Stimulated activated CD4-positive, alpha-beta T cell treated with anti-CD3 and anti-CD28 coated beads, Interleukin-15, amount 100 ng/mL, for 48 hours (primary cell): ENCODE measurements around the gene DYSF.

ENCODE experiments used
- DNase-seq, 2 donors: peaks; one replicate each; pipeline ENCODE4 v3.0.0-alpha.2; 2020; ENCODE audit warnings: low read depth in 2 of 2

The DYSF gene

DNA sequence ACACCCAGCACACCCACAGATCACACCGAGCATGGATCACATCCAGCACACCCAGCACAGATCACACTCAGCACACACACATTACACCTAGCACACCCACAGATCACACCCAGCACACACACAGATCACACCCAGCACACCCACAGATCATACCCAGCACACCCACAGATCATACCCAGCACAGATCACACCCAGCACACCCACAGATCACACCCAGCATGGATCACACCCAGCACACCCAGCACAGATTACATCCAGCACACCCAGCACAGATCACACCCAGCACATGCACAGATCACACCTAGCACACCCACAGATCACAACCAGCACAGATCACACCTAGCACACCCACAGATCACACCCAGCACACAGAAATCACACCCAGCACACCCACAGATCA, 118.6 kb downstream of the DYSF start:
- DNase-seq = no peak

DNA sequence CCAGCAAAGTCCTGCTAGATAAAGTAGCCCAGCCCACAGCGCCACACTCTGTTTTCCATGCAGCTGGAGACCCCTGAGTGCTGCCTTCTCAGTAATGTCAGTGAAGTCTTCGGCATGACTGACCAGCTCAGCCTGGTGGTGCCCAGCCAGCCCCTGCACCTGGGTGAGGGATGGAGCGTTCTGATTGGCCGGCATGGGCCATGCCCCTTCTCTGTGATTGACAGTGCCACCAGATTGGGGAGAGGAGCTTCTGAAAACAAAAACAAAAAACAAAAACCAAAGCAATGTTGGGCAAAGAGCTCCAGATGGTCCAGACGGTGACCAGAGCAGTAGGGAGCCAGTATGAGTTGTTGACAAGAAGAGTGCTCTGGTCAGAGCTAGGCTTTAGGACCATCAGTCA, 122.6 kb downstream of the DYSF start:
- DNase-seq = no peak

DNA sequence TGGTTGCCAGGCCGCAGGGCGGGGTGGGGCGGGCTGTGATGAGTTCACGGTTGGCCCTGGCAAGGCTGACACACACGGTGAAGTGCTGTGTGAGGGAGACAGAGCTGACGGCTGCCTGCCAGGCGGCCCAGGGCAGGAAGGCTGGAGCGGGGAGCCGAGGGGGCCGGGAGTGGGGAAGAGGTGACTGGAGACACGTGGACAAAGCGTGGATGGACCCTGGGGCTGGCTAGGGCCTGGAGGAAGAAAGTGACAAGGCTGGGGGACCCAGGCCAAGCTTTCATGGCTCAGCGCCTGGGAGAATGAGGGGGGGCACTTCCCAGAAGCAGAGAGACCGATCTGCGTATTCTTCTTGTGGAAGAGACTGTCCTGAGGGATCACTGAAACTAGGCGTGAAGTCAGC, 123.2 kb downstream of the DYSF start:
- DNase-seq = no peak

DNA sequence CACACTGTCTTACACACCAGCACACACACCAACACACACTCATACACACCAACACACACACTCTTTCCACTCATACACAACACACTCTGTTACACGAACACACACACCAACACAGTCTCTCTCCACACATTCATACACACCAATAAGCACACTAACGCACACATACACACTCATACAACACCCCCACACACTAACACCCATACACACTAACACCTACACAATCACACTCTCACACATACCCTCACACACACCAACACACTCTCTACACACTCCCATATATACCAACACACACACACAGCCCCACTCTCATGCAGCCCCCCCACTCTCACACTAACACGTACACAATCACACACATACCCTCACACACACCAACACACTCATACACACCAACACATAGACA, 123.8 kb downstream of the DYSF start:
- no peak for DNase-seq

DNA sequence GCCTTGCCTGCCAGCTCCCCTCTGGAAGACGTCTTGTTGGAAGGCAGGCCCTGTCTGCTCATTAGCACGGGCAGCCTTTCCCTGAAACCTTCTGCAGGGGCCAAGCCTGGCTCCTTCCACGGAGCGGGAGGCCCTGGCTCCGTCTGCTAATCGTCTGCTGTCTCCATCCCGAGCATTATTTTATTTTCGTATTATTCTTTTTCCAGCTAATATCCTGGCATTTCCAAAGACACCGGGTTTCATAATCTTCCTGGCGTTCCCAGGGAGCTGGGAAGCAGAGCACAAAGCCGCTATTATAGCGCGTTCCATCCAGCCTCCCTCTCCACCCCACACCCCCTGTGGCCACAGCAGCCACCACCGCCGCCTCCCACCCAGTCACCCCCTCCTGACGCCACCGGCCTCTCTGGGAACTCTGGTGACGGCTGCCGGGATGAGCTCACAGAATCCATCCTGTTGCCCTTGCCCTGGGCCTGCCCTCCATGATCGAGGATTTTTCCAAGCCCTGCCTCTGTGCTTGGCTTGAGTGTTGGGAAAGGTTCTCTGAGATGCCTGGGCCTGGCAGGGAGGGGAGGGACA, 125.5 kb downstream of the DYSF start:
- DNase-seq = no peak

DNA sequence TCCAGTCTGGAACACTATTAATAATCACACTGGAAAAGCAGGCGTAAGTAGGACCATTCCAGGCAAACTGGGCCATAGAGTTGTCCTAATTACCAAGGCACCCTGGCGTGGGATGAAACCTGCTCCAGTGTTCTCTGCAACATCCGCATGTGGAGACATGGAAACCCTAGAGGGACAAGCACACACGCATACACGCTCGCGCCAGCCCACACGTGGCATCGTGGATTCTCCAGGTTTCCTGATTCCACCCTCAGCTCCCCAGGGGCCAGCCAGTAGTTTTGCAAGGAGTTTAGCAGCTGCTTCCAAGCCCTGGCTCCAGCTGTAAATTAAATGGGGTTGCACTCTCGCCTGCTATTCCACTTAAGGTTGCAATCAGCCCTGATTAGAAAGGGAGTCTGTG, 127.7 kb downstream of the DYSF start:
- DNase-seq = no peak

DNA sequence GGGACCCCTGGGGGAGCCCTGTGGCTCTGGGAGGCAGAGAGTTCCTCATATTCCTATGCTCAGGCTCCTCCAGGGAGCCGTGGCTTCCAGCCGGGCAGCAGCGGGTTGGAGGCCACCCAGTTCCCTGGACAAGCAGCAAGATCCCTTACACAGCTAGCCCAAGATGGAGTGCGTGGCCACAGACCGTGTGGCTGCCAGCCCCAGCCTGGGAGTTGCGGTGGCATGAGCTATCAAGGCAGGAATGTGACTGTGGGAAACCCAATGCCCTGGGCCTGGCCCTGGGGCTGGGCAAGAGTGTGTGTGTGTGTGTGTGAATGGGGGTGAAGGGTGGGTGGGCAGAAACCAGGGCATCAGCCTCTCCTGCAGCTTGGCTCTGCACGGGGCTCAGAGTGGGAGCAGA, 130.5 kb downstream of the DYSF start:
- DNase-seq = no peak

DNA sequence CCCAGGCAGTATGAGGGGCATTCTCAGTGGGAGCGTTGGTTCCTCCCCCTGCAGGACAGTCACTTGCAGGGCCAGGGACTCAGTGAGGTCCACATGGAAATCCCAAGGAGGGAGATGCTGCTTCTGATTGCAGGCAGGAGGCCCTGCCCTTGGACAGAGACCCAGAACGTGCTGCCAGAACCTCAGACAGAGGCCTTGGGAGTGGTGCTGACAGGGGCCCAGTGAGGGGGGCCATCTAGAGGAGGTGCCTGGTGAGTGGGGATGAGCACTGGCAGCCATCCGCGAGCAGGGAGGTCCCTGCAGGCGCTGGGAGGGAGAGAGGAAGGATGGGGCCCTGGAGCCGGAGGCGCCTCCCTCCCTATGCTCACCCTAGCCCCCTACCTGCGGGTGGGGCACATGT, 133.1 kb downstream of the DYSF start:
- DNase-seq = no peak

DNA sequence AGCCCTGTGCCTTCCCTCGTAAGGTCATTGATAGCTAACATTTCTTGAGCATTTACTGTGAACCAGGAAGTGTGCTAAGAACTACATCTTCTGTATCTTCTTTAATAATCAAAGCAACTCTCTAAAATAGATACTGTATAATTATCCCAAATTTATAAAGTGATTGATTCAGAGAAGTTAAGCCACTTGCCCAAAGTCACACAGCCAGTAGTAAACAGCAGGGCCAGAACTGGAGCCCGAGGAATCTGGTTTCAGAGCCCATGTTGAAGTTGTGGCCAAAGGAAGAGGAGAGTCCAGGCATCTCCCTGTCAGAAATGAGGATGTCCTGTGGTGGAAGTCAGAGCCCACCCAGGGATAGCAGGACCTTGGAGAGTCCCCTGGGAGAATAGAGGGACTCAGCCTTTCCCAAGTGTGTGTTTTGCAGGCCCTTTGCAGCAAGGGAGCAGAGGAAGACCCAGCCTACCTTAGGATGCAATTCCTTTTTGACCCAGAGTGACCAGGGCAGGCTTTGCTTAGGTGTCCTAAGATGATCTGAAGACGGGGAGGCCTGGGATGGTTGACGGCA, 134.2 kb downstream of the DYSF start:
- DNase-seq = no peak

DNA sequence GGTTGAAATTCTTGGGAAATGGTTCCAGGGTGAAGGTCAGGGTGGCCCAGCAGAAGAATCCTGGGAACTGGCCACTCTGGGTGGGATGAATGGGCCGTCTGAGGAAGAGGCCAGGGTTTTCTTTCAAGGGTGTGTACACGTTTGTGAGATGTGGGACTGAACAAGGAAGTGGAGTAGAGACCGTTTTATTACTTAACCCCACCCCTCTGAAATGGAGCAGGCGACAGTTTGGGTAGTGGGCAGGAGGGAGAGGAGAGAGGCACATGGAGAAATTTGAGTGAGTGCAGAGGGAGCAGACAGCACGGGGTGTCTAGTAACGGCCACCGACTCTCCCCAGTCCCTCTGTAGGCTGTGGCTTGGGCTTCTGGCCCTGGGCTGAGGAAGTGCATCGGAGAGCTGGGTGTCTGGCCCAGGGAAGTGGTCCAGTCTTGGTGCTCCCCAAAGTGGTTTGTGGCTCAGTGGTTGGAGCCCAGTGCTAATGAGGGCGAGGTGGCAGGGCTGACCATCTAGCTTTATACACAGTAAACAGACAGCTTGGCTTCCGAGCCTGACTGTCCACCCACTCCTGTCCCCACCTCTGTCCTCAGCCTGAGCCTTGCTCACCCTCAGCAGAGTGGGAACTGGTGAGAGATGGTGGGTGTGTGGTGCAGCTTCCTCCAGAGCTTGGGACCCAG, 135.3 kb downstream of the DYSF start:
- no peak for DNase-seq

DNA sequence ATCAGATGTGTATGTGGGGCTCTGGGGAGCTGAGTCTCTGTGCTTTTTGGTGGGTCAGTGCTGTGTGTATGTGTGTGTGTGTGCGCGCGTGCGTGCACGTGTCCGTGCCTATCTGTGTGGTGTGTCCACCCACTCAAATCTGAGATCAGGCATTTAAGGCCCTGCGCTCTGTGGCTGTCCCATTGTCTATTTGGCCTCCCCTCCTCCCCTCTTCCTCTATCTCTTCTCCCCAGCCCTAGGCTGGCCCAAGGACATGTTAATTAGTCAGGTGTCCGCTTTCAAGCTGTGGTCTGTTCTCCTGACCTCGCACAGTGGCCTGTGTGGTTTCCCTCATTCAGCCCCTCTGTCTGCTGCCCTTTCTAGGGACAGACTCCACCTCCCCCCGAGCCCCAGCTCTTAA, 136.4 kb downstream of the DYSF start:
- no peak for DNase-seq

DNA sequence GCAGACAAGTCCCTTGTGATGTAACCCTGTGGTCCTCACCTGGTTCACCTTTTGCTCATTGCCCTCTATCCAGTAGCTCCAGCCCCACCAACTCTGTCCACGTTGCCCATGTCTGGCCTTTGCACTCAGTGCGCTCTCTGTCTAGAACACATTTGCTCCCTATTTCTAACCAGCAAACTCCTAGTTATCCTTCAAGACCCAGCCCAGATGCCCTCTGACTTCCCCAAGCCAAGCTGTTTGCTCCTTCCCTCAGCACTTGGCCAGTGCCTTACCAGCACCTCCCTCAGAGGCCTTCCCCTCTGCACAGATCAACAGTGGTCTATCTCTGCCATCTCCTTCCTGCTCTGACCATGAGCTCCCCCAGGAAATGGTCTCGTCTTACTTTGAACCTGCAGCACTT, 137.7 kb downstream of the DYSF start:
- no peak for DNase-seq

DNA sequence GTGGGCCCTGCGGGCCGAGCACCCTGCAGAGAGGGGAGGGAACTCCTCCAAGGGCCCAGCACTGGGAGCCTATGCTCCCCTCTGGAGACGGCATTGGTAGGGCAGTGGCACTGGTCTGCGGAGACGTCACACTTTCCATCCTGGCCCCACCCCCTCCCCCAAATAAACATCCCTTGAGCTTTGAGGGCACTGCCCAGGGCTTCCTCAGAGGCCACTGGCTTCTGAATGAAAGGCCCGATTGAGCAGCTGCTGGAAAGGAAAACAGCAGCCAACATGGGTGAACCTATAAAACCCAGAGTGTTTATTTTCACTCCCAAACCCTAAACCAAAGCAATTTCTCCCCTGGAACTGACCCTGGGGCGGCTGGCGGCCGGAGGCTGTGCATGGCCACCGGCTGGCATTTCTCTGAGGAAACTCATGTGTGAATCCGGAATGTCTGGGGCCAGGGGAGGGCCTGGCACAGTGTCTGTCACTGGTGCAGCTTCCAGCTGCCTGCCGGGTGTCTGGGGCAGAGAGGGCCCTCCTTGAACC, 138.9 kb downstream of the DYSF start:
- DNase-seq = no peak

DNA sequence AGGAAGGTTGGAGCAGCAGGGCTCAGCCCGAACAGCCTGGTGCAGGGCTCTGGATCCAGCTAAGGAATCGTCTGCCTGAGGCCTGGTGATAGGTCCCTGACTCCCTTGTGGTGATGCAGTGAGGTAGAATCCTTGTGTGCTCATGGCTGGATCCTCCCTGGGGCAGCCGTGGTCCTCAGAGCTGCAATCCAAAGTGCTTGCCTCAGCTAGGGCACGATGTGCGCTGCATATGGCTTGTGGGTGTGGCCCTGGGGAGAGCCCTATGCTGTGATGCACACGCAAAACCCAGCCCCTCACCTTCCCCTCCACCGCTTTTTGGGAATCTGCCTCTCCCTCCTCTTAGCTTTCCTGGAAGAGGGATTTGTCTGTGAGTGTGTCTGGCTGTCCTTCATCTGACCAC, 142.2 kb downstream of the DYSF start:
- no peak for DNase-seq

DNA sequence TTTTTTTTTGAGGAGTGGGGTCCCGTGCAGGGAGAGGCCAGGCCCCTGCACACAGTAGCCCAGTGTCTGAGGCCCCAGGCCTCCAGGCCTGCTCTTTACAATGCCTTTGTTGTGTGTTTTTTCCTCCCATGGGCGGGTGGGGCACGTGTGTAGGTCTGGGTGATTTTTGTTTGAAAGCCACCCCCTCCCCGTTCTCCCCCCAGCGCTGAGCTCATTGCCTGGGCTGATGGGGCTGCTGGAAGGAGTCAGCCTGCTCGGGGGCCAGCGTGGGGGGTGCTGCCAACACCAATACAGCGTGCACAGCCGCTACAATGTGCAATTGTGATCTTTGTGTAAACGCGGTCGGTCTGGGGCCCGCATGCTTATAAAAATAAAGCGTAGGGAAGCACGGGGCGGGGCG, 142.7 kb downstream of the DYSF start:
- no peak for DNase-seq

DNA sequence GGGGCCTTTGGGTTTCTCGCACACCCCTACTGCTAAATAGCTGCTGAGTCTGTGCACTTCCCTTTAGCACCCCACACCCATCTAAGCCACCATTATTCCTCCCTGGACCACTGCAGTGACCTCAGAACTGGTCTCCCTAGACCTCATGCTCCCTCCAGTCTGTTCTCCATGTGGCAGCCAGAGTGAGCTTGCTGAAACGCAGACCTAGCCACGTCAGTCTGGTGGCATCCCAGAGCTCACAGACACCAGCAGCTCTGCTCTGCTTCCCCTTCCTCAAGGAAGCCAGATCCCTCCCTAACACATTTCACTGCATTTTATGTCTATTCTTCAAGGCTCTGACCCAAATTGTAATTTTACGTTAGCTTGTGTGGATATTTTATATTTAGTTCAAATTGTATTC, 144.4 kb downstream of the DYSF start:
- DNase-seq = no peak

DNA sequence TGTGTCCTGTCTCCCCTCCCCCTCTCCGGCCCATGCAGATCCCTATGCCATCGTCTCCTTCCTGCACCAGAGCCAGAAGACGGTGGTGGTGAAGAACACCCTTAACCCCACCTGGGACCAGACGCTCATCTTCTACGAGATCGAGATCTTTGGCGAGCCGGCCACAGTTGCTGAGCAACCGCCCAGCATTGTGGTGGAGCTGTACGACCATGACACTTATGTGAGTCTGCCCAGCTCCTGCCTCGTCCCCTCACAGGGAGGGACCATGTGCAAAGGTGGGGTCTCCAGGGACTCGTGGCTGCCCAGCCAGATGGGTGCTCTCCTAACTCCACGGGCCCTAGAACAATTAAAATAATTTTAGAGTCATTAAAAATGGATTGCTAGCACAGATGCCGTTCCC, 145.2 kb downstream of the DYSF start:
- DNase-seq = no peak

DNA sequence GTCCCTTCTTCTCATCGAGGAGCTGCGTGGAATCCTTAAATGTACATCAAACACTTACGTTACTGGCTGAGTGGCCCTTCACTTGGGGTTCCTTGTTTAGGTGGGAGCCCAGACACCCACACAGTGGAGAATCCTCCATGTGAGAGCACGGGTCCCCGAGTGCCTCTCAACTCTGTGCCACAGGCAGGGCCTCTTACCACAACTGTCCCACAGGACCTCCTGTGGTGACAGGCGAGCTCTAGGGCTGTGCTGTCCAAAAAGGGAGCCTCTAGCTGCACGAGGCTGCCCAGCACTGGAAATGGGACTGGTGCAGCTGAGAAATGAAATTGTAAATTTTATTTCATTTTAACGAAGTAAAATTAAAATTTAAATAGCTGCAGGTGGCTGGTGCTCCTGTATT, 145.7 kb downstream of the DYSF start:
- DNase-seq = no peak

DNA sequence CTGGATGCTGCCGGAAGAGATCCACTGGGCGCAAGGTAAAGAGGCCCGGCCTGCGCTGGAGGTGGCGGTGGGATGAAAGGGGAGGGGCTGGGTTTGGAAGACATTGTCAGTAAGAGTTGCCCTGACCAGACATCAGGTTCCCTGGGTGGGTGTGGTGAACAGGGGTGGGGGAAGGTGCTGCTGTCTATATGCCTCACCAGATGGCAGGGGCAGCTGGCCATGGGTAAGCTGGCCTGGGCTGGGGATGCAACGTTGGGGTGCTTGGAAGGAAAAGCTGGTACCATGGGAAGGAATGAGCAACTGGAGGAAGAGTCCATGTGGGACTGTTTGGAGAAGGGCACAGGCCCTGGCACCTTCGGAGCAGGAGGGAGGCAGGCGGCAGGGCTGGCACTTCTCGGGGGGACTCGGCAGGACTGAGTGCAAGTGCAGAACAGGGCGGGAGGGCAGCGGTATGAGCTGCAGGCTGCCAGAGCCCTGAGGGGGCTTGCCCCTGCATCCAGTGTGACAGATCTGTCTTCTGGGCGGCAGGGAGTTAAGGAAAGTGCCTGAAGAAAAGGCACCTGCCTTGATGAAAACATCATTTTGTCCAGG, 146.4 kb downstream of the DYSF start:
- no peak for DNase-seq

DNA sequence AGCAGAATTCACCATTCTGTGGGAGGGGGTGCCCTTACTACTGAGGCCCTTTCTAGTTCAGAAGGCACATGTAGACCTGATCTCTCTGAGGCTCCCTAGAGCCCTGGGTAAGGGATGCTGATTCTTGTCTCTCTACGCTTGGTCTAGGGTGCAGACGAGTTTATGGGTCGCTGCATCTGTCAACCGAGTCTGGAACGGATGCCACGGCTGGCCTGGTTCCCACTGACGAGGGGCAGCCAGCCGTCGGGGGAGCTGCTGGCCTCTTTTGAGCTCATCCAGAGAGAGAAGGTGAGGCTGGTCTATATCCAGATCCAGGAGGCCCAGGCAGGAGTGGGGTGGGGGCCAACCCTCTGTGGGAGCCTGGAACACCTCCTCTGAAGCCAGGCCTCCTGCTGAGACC, 147.2 kb downstream of the DYSF start:
- no peak for DNase-seq

DNA sequence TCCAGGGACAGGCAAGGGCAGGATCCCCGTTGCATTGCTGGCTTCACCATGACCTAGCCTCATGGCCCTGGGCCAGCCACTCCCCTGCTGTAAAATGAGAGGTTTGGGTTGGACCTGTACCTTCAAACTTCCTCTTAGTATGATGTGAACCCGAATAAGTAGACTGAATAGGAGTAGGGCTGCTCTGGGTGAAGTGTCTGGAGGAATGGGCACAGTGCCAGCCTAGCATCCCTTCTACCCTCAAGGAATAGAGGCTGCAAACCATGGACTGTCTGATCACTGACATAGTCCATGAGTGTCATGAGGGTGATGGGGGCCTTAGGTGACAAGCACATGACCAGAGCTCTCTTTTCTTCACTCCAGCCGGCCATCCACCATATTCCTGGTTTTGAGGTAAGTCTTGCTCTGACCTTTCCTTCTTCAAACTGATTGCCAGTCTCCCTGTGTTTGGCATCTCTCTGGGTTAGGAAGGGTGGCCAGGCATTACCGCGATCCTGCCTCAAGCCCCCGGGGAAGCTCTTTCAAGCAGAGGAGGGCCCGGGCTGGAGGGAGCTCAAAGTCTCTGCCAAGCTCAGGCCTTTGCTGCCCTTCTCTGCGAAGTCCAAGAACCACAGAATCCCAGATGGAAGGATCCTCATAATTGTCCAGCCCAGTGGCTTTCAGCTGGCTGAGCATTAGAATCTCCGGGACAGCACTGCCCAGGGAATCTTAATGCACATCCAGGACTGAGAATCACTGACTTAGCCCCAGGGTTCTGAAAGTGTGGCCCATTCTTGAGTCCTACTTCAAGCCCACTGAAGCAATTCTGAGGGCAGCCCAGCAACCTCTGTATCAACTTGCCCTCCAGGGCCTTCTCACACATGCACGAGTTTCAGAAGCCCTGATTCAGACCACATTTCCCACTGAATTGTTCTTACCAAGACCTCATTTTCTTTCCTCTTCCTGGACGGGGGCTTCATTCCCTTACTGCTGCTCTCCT, 148.1 kb downstream of the DYSF start:
- no peak for DNase-seq

DNA sequence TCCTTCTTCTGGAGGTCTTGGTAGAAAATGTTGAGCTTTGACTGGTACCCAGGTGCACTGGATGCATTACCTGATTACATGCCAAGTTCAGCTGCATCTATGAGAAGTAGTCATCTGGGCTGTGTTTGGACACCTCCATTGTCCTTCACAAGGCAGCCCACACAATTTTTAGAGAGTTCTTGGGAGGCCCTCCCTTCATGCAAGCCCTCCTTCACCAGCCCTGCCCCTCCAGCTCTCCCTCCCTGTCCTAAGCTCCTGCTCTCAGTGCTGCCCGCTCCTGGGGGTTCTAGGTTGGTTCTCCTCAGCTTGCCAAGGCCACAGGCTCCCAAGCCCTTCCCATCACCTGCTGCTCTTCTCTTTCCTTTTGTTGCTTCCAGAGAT, 148.7 kb downstream of the DYSF start:
- DNase-seq = no peak
